GM23248 (cell line): Measurements from ENCODE around the gene HDAC4. TPM values are rescaled to one million over a fixed set of nuclear protein-coding genes. Genes with fewer than 3 reads are reported as not detected.
A peak's percentile ranks its signal among the peaks of the same experiment; 100 is the strongest.

Source experiments
- DNase-seq: peaks from one replicate; pipeline ENCODE4 v3.0.0-alpha.2; 2015
- H2AFZ ChIP-seq: fragments of 200-600 bp; sonication (generic); 2 replicates; pipeline ENCODE4 v1.6.1; 2016; ENCODE audit warnings: antibody characterized with exemption
- H3F3A ChIP-seq: fragments of 200-600 bp; sonication (generic); 2 replicates; pipeline ENCODE4 v1.6.1; 2016; ENCODE audit warnings: mild to moderate bottlenecking, antibody characterized with exemption, mixed run types; ENCODE audit not compliant: insufficient read depth
- H3K27ac ChIP-seq: fragments of 200-600 bp; sonication (generic); 2 replicates; pipeline ENCODE4 v1.5.1; 2016; ENCODE audit warnings: mild to moderate bottlenecking
- H3K27me3 ChIP-seq: fragments of 200-600 bp; sonication (generic); replicated peaks from 2 replicates; pipeline ENCODE4 v1.6.1; 2016; ENCODE audit warnings: mild to moderate bottlenecking; ENCODE audit not compliant: insufficient read depth
- H3K36me3 ChIP-seq: fragments of 200-600 bp; sonication (generic); 2 replicates; pipeline ENCODE4 v1.6.1; 2016; ENCODE audit warnings: low read depth, mild to moderate bottlenecking
- H3K4me1 ChIP-seq: fragments of 200-600 bp; sonication (generic); 2 replicates; pipeline ENCODE4 v1.6.1; 2016; ENCODE audit warnings: mild to moderate bottlenecking; ENCODE audit not compliant: insufficient read depth
- H3K4me2 ChIP-seq: fragments of 200-600 bp; sonication (generic); one replicate; pipeline ENCODE4 v1.6.1; 2016; ENCODE audit warnings: mild to moderate bottlenecking; ENCODE audit not compliant: unreplicated experiment
- H3K4me3 ChIP-seq: fragments of 200-600 bp; sonication (generic); 2 replicates; pipeline ENCODE4 v1.5.1; 2016; ENCODE audit warnings: mild to moderate bottlenecking
- H3K79me2 ChIP-seq: fragments of 200-600 bp; sonication (generic); 2 replicates; pipeline ENCODE4 v1.6.1; 2016; ENCODE audit warnings: mild to moderate bottlenecking; ENCODE audit not compliant: insufficient read depth
- H3K9ac ChIP-seq: fragments of 200-600 bp; sonication (generic); 2 replicates; pipeline ENCODE4 v1.6.1; 2016; ENCODE audit warnings: mild to moderate bottlenecking
- H3K9me2 ChIP-seq: fragments of 200-600 bp; sonication (generic); 2 replicates; pipeline ENCODE4 v1.6.1; 2016; ENCODE audit warnings: mixed run types, mild to moderate bottlenecking, moderate library complexity; ENCODE audit not compliant: insufficient read depth
- H3K9me3 ChIP-seq: fragments of 200-600 bp; sonication (generic); one replicate; pipeline ENCODE4 v1.6.1; 2017; ENCODE audit warnings: low read depth
- H4K20me1 ChIP-seq: fragments of 200-600 bp; sonication (generic); 2 replicates; pipeline ENCODE4 v1.6.0; 2016; ENCODE audit not compliant: insufficient read depth
- EZH2 ChIP-seq: fragments of 200-600 bp; sonication (generic); IDR thresholded peaks from 2 replicates; pipeline ENCODE4 v1.6.1; 2018; ENCODE audit warnings: antibody characterized with exemption, mild to moderate bottlenecking; ENCODE audit not compliant: insufficient read depth, poor library complexity, severe bottlenecking
- EZH2phosphoT487 ChIP-seq: fragments of 200-600 bp; sonication (generic); IDR thresholded peaks from 2 replicates; pipeline ENCODE4 v1.6.1; 2018; ENCODE audit warnings: antibody characterized with exemption, moderate library complexity, mild to moderate bottlenecking, low read depth; ENCODE audit not compliant: insufficient read depth
- WGBS, 2 experiments: methylation state at CpG; one replicate each; pipeline ENCODE4 v1.1.6; 2015 to 2017; ENCODE audit warnings: low lambda C conversion rate in 2 of 2, low coverage in 1 of 2; ENCODE audit errors: missing lambda C conversion rate in 2 of 2; 5-methylcytosine and 5-hydroxymethylcytosine counted together
- in situ Hi-C: fragments of 300-500 bp; cut with MboI; formaldehyde crosslinking; loops from 2 replicates; pipeline ENCODE4 v1.15.0; 2020
- polyA plus RNA-seq: library from polyadenylated mRNA; unstranded; fragments of >200 nt; fragmentation: Nextera tagmentation; extraction: Ambion mirVana; gene quantifications from 2 replicates; pipeline ENCODE4 v1.2.1, GENCODE V29; 2016
- total RNA-seq: library from RNA; depleted of rRNA; stranded (reverse); fragments of >200 nt; shearing (Covaris generic); gene quantifications from 2 replicates; pipeline ENCODE4 v1.2.3, GENCODE V29; 2014

HDAC4 gene
- total and polyA plus RNA-seq, 2 experiments from 2014 or later: 2.1 to 6.3 TPM

GRCh38 chr2:239201531-239201876 lies 199.3 kb downstream of the HDAC4 start:
- Histone ChIP-seq H2AFZ (no peak overlapping the region), H3K4me2 (no peak overlapping the region), H3K9ac (no peak overlapping the region), H3K4me1 (peaks cover 6% of the 10 kb centered on the region), H3K79me2 (no peaks in the 10 kb centered on the region), H3K9me3 (no peaks in the 10 kb centered on the region), H3K27me3 (no peaks in the 10 kb centered on the region), H3K27ac (no peak overlapping the region), H3F3A (no peaks in the 10 kb centered on the region), H3K4me3 (no peak overlapping the region), H3K36me3 (no peaks in the 10 kb centered on the region), H4K20me1 (no peaks in the 10 kb centered on the region), H3K9me2 (no peaks in the 10 kb centered on the region)
- in situ Hi-C loops: no loop called here
- DNase-seq: peak; percentile 23
- WGBS, 2 experiments: 28 to 37% methylated on average over 6 of the region's 6 CpGs
- no peak for TF ChIP-seq EZH2phosphoT487
- no peak for TF ChIP-seq EZH2

GRCh38 chr2:239200646-239201530 lies 199.9 kb downstream of the HDAC4 start:
- Histone ChIP-seq H3F3A (no peaks in the 10 kb centered on the region), H3K9ac (no peak overlapping the region), H4K20me1 (no peaks in the 10 kb centered on the region), H3K79me2 (no peaks in the 10 kb centered on the region), H3K4me2 (no peak overlapping the region), H3K27me3 (no peaks in the 10 kb centered on the region), H3K27ac (no peak overlapping the region), H3K4me1 (peaks cover 6% of the 10 kb centered on the region), H3K4me3 (no peak overlapping the region), H3K9me3 (no peaks in the 10 kb centered on the region), H3K9me2 (no peaks in the 10 kb centered on the region), H2AFZ (no peak overlapping the region), H3K36me3 (no peaks in the 10 kb centered on the region)
- in situ Hi-C loops: no loop called here
- no peak for DNase-seq
- TF ChIP-seq EZH2phosphoT487: no peak
- no peak for TF ChIP-seq EZH2
- WGBS, 2 experiments: 73 to 80% methylated on average over 20 of the region's 20 CpGs

- Histone ChIP-seq H3K9ac (peak overlapping the region; percentile 77), H3F3A (no peaks in the 10 kb centered on the region), H2AFZ (peak overlapping the region; percentile 86), H3K9me3 (no peaks in the 10 kb centered on the region), H3K79me2 (no peaks in the 10 kb centered on the region), H3K9me2 (no peaks in the 10 kb centered on the region), H3K4me1 (peaks cover 6% of the 10 kb centered on the region), H3K36me3 (no peaks in the 10 kb centered on the region), H4K20me1 (no peaks in the 10 kb centered on the region), H3K4me3 (peak overlapping the region; percentile 53), H3K27ac (peak overlapping the region; percentile 37; the same call in 1 of the 2 replicates), H3K27me3 (no peaks in the 10 kb centered on the region), H3K4me2 (peak overlapping the region; percentile 76)
- DNase-seq: peak; percentile 53
- TF ChIP-seq EZH2phosphoT487: no peak
- TF ChIP-seq EZH2: no peak
- 23 to 27% methylated on average over 21 of the region's 21 CpGs for WGBS, 2 experiments
- in situ Hi-C loops: no loop called here
These were observed 201.6 kb downstream of the HDAC4 start for GRCh38 chr2:239199041-239199768.

- peaks cover 6% of the 10 kb centered on the region for H3K4me1 ChIP-seq
- no peaks in the 10 kb centered on the region for H3K79me2 ChIP-seq
- H3K27ac ChIP-seq: no peak overlapping the region
- TF ChIP-seq EZH2phosphoT487: no peak
- no peak for TF ChIP-seq EZH2
- H3K27me3 ChIP-seq: no peaks in the 10 kb centered on the region
- no peak overlapping the region for H3K4me3 ChIP-seq
- in situ Hi-C loops: no loop called here
- no peaks in the 10 kb centered on the region for H3K9me2 ChIP-seq
- no peaks in the 10 kb centered on the region for H3F3A ChIP-seq
- H3K9me3 ChIP-seq: no peaks in the 10 kb centered on the region
- H3K4me2 ChIP-seq: no peak overlapping the region
- no peak overlapping the region for H2AFZ ChIP-seq
- H3K9ac ChIP-seq: no peak overlapping the region
- no peaks in the 10 kb centered on the region for H4K20me1 ChIP-seq
- DNase-seq: no peak
- 95 to 97% methylated on average over 8 of the region's 8 CpGs for WGBS, 2 experiments
- H3K36me3 ChIP-seq: no peaks in the 10 kb centered on the region
These were observed 202.6 kb downstream of the HDAC4 start for GRCh38 chr2:239198221-239198620.
